ENCODE data around the gene MINDY2. TPM values are rescaled to one million over a fixed set of nuclear protein-coding genes. Genes with fewer than 3 reads are reported as not detected.

Gene MINDY2
- total RNA-seq, 4 donors from 2014 or later: 7.4 to 12.7 (median 10.4) TPM

DNA sequence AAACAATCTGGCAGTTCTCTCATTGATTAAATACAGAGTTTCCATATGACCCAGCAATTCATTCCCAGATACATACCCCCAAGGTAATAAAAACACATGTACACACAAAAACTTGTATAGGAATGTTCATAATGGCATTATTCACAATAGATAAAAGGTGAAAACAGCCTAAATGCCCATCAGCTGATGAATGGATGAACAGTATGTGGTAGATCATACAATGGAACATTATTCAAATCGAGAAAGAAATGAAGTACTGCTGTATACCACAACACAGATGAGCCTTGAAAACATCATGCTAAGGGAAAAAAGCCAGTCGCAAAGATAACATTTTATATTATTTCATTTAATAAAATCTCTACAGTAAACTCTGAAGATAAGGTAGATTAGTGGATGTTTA lies 91.2 kb downstream of the MINDY2 start:
- no peak overlapping the region for H3K27ac ChIP-seq
- peaks cover 0 to 12% (median 0%) of the 10 kb centered on the region in 4 donors for H3K4me1 ChIP-seq
- no peaks in the 10 kb centered on the region for H3K36me3 ChIP-seq
- no peaks in the 10 kb centered on the region for H3K9me3 ChIP-seq
- H3K4me3 ChIP-seq: no peak overlapping the region
- H3K27me3 ChIP-seq: no peaks in the 10 kb centered on the region
- no peak for DNase-seq
- TF ChIP-seq POLR2A (IDR thresholded peaks at IDR 0.05): no peak
- TF ChIP-seq, protein P1, sequence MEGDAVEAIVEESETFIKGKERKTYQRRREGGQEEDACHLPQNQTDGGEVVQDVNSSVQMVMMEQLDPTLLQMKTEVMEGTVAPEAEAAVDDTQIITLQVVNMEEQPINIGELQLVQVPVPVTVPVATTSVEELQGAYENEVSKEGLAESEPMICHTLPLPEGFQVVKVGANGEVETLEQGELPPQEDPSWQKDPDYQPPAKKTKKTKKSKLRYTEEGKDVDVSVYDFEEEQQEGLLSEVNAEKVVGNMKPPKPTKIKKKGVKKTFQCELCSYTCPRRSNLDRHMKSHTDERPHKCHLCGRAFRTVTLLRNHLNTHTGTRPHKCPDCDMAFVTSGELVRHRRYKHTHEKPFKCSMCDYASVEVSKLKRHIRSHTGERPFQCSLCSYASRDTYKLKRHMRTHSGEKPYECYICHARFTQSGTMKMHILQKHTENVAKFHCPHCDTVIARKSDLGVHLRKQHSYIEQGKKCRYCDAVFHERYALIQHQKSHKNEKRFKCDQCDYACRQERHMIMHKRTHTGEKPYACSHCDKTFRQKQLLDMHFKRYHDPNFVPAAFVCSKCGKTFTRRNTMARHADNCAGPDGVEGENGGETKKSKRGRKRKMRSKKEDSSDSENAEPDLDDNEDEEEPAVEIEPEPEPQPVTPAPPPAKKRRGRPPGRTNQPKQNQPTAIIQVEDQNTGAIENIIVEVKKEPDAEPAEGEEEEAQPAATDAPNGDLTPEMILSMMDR (IDR thresholded peaks at IDR 0.05): no peak

DNA sequence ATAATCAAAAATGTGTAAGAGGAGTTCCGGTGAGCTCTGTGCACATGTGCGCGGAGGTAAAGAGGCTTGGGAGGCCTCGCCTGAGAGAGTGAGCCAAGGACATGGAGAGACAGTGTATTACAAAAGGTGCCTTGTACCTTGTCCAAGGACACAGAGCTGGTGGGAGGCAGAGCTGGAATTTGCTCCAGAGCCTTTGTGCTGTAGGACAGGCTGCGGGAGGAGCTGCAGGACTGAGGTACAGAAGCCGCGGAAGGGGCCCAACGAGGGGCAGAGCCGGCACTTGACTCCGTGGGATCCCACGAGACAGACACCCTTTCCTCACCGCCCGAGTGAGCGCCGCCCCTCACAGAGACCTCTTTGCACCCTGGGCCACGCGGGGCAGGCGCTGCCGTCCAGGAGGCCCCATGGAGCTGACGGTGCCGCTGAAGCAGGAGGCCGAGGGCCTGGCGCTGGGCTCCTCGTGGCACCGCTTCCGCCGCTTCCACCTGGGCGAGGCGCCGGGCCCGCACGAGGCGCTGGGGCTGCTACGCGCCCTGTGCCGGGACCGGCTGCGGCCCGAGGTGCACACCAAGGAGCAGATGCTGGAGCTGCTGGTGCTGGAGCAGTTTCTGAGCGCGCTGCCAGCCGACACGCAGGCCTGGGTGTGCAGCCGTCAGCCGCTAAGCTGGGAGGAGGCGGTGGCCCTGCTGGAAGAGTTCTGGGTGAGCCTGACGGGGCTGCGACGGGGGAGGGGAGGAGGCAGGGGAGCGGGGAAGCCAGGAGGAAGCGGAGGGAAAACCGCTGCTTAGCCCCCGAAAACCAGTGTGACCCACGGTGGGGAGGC lies 93.7 kb downstream of the MINDY2 start:
- H3K4me3 ChIP-seq: peak overlapping the region; percentile 11 to 48 (median 30)
- H3K4me1 ChIP-seq: peaks cover 0 to 12% (median 0%) of the 10 kb centered on the region in 4 donors
- no peaks in the 10 kb centered on the region for H3K9me3 ChIP-seq
- peak in 2 of 3 donors; percentile 53 to 63 for DNase-seq
- peak overlapping the region in 3 of 4 donors; percentile 18 to 70 (median 30) for H3K27ac ChIP-seq
- no peaks in the 10 kb centered on the region for H3K36me3 ChIP-seq
- no peaks in the 10 kb centered on the region for H3K27me3 ChIP-seq
- TF ChIP-seq, protein P1 (IDR thresholded peaks at IDR 0.05): no peak
- peak in 1 of 2 donors; percentile 8 for TF ChIP-seq POLR2A (IDR thresholded peaks at IDR 0.05)

DNA sequence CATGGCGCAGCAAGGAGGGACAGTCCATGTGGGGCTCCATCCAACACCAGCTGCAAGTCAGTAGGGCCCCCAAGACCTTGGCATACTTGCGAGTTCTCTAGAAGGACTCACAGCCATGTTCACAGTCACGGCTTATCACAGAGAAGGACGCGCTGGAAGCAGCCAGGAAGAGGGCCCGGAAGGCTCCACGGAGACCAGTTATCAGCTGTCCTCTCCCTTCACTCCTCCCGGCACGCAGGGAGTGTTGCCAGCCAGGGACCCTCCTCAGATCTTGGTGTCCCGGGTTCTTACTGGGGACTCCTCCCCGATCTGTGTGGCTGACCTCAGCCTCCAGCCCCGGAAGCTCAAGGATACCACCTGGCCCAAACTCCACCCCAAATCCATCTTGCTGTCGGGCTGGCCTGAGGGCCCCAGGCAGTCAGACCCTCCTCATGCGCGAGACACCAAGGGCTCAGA lies 94.4 kb downstream of the MINDY2 start:
- no peak for TF ChIP-seq POLR2A (IDR thresholded peaks at IDR 0.05)
- TF ChIP-seq, protein P1 (IDR thresholded peaks at IDR 0.05): no peak
- Histone ChIP-seq H3K9me3 (no peaks in the 10 kb centered on the region), H3K27me3 (no peaks in the 10 kb centered on the region), H3K4me3 (peak overlapping the region; percentile 11 to 48 (median 30)), H3K4me1 (peaks cover 0 to 12% (median 0%) of the 10 kb centered on the region in 4 donors), H3K27ac (peak overlapping the region in 3 of 4 donors; percentile 18 to 70 (median 30)), H3K36me3 (no peaks in the 10 kb centered on the region)
- peak in 1 of 3 donors; percentile 52 for DNase-seq

DNA sequence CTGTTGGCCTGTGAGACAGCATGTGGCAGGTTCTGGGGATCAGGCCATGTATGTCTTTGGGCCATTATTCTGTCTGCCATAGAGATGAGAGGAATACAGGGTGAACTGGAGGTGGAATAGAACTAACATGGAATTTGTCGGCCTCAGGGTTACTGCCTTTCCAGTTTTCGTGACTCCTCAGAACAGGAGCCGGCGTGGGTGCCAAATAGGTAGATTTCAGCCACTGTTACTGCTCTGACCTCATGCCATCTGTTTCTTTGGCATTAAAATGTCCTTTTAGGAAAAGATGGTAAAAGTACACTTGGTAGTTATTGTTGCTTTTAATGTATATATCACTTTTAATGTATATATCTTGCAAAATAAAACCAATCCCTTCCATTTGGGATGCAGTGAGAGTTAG lies 96.8 kb downstream of the MINDY2 start:
- H3K9me3 ChIP-seq: no peaks in the 10 kb centered on the region

DNA sequence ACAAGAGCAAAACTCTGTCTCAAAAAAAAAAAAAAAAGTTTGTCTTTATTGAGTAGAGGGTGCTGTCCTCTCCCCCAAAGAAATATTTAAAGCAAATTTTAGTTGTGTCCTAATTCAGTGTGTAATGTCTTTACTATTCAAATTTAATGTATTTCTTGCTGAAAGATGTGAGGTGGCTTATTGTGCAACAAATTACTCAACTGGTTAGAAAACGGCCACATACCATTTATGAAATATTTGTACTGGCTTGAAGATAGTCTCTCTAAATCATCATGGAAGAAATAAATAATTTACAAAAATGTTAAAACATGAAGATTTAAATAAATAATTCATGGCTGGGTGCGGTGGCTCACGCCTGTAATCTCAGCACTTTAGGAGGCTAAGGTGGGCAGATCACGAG lies 99.3 kb downstream of the MINDY2 start:
- TF ChIP-seq, protein P1 (IDR thresholded peaks at IDR 0.05): no peak
- TF ChIP-seq POLR2A (IDR thresholded peaks at IDR 0.05): no peak
- DNase-seq: no peak
- H3K27me3 ChIP-seq: no peaks in the 10 kb centered on the region
- no peak overlapping the region for H3K4me3 ChIP-seq
- no peak overlapping the region for H3K27ac ChIP-seq
- H3K36me3 ChIP-seq: no peaks in the 10 kb centered on the region
- no peaks in the 10 kb centered on the region for H3K9me3 ChIP-seq
- H3K4me1 ChIP-seq: peaks cover 0 to 3% (median 0%) of the 10 kb centered on the region in 4 donors

More for the DNA sequence above, 96.8 kb downstream of the MINDY2 start:
- TF ChIP-seq, protein P1 (IDR thresholded peaks at IDR 0.05): no peak
- H3K27ac ChIP-seq: no peak overlapping the region
- no peaks in the 10 kb centered on the region for H3K27me3 ChIP-seq
- no peak overlapping the region for H3K4me3 ChIP-seq
- peaks cover 0 to 12% (median 0%) of the 10 kb centered on the region in 4 donors for H3K4me1 ChIP-seq
- H3K36me3 ChIP-seq: no peaks in the 10 kb centered on the region
- no peak for DNase-seq
